ENCODE data around the gene NADSYN1.

The NADSYN1 gene

GRCh38 chr11:71451596-71452198 is 1.3 kb upstream of the NADSYN1 start:
- no peak for DNase-seq (ENCODE audit: low read depth in 2 of 2)

- DNase-seq (ENCODE audit: low read depth in 2 of 2): no peak
Observed at GRCh38 chr11:71452199-71453036, 585 bp upstream of the NADSYN1 start.

GRCh38 chr11:71453918-71454304 is 908 bp downstream of the NADSYN1 start:
- DNase-seq (ENCODE audit: low read depth in 2 of 2): no peak

- DNase-seq (ENCODE audit: low read depth in 2 of 2): no peak
Observed at GRCh38 chr11:71454470-71455113, 1.6 kb downstream of the NADSYN1 start.

GRCh38 chr11:71456294-71456693 is 3.3 kb downstream of the NADSYN1 start:
- no peak for DNase-seq (ENCODE audit: low read depth in 2 of 2)

GRCh38 chr11:71456831-71457230 is 3.8 kb downstream of the NADSYN1 start:
- no peak for DNase-seq (ENCODE audit: low read depth in 2 of 2)

- DNase-seq (ENCODE audit: low read depth in 2 of 2): no peak
Observed at GRCh38 chr11:71458146-71459070, 5.4 kb downstream of the NADSYN1 start.

GRCh38 chr11:71459076-71459766 is 6.2 kb downstream of the NADSYN1 start:
- DNase-seq (ENCODE audit: low read depth in 2 of 2): no peak

- no peak for DNase-seq (ENCODE audit: low read depth in 2 of 2)
Observed at GRCh38 chr11:71459767-71460320, 6.8 kb downstream of the NADSYN1 start.

GRCh38 chr11:71461696-71462095 is 8.7 kb downstream of the NADSYN1 start:
- DNase-seq (ENCODE audit: low read depth in 2 of 2): no peak

GRCh38 chr11:71462726-71463125 is 9.7 kb downstream of the NADSYN1 start:
- DNase-seq (ENCODE audit: low read depth in 2 of 2): no peak

- no peak for DNase-seq (ENCODE audit: low read depth in 2 of 2)
Observed at GRCh38 chr11:71463331-71464211, 10.6 kb downstream of the NADSYN1 start.

GRCh38 chr11:71465054-71465453 is 12.1 kb downstream of the NADSYN1 start:
- DNase-seq (ENCODE audit: low read depth in 2 of 2): no peak

GRCh38 chr11:71466358-71466757 is 13.4 kb downstream of the NADSYN1 start:
- DNase-seq (ENCODE audit: low read depth in 2 of 2): no peak

GRCh38 chr11:71467164-71467563 is 14.2 kb downstream of the NADSYN1 start:
- DNase-seq (ENCODE audit: low read depth in 2 of 2): no peak

GRCh38 chr11:71470946-71471345 is 17.9 kb downstream of the NADSYN1 start:
- no peak for DNase-seq (ENCODE audit: low read depth in 2 of 2)

GRCh38 chr11:71472357-71472885 is 19.4 kb downstream of the NADSYN1 start:
- DNase-seq (ENCODE audit: low read depth in 2 of 2): no peak

- no peak for DNase-seq (ENCODE audit: low read depth in 2 of 2)
Observed at GRCh38 chr11:71472941-71473792, 20.2 kb downstream of the NADSYN1 start.

- DNase-seq (ENCODE audit: low read depth in 2 of 2): no peak
Observed at GRCh38 chr11:71473793-71474080, 20.7 kb downstream of the NADSYN1 start.
